ENCODE data around the gene IRF7.

DNA sequence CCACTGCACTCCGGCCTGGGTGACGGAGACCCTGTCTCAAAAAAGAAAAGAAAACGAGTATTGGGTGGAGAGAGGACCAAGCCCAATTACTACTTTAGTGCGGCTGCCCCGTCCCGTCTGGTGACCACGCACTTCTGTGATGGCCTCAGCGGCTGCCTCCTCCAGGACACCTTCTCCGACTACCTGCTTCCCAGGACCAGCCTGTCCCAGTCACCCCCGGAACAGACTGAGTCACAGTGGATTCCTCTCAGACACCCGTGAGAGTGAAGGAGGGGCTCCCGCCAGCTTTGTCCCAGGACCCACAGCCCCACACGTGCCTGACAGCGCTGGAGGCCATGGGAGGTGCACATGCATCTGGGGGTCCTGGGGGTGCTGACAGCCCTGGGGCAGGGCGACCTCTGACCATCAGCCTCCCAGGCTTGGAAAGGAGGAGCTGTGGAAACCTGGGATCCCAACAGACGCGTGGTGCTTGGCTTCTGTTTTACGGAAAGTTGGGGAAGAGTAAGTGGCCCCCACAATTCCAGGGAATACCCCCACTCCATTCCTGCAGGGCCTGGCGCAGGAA lies 26.1 kb upstream of the IRF7 start:
- no peak for TF ChIP-seq CTCF (IDR thresholded peaks at IDR 0.05 in 2 of 3, conservative IDR thresholded peaks at IDR 0.05 in 1 of 3; ENCODE audit: borderline replicate concordance in 1 of 3, insufficient read depth in 1 of 3, low read depth in 2 of 3, low read length in 2 of 3)
- no peak for TF ChIP-seq ZFX (IDR thresholded peaks at IDR 0.05)
- no peak for TF ChIP-seq ATF3 (IDR thresholded peaks at IDR 0.05)
